Fibroblast of lung (primary cell): ENCODE measurements around the gene ROR2. TPM values are rescaled to one million over a fixed set of nuclear protein-coding genes. Genes with fewer than 3 reads are reported as not detected.

Experiments used
- DNase-seq, 2 donors: peaks; one replicate each; pipeline versions ENCODE4 v3.0.0 to v3.0.0-alpha.2; 2010; ENCODE audit warnings: low read depth in 2 of 2
- H2AFZ ChIP-seq: 2 replicates; pipeline ENCODE4 v1.5.1; 2012; ENCODE audit warnings: low read length, control low read depth, inconsistent platforms
- H3K27ac ChIP-seq: 2 replicates; pipeline ENCODE4 v1.5.1; 2011; ENCODE audit warnings: low read length, control low read depth; ENCODE audit not compliant: insufficient read depth
- H3K27me3 ChIP-seq: 2 replicates; pipeline ENCODE4 v1.5.1; 2011; ENCODE audit warnings: mild to moderate bottlenecking, low read length; ENCODE audit not compliant: control insufficient read depth, insufficient read depth
- H3K36me3 ChIP-seq: 2 replicates; pipeline ENCODE4 v1.5.1; 2011; ENCODE audit warnings: low read length; ENCODE audit not compliant: control insufficient read depth, insufficient read depth
- H3K4me1 ChIP-seq: 2 replicates; pipeline ENCODE4 v1.5.1; 2011; ENCODE audit warnings: low read length; ENCODE audit not compliant: control insufficient read depth, insufficient read depth; ENCODE audit errors: extremely low read depth
- H3K4me2 ChIP-seq: 2 replicates; pipeline ENCODE4 v1.5.1; 2011; ENCODE audit warnings: low read length, control low read depth; ENCODE audit not compliant: insufficient read depth; ENCODE audit errors: extremely low read depth
- H3K4me3 ChIP-seq, 4 experiments: fragments of 200-600 bp in 1 of 4; sonication (generic) in 1 of 4; replicated peaks in 1 of 4; 2 replicates each; pipeline ENCODE4 v1.5.1; 2011 to 2016; ENCODE audit warnings: low read length in 4 of 4, low read depth in 3 of 4, mild to moderate bottlenecking in 3 of 4, control low read depth in 2 of 4, inconsistent platforms in 1 of 4, mixed read lengths in 1 of 4; ENCODE audit not compliant: insufficient read depth in 1 of 4; ENCODE audit errors: control extremely low read depth in 1 of 4
- H3K79me2 ChIP-seq: 2 replicates; pipeline ENCODE4 v1.5.1; 2012; ENCODE audit warnings: mild to moderate bottlenecking, low read length, inconsistent platforms; ENCODE audit not compliant: control insufficient read depth, insufficient read depth
- H3K9ac ChIP-seq: 2 replicates; pipeline ENCODE4 v1.5.1; 2011; ENCODE audit warnings: mild to moderate bottlenecking, low read length, control low read depth; ENCODE audit not compliant: insufficient read depth
- H3K9me3 ChIP-seq: 2 replicates; pipeline ENCODE4 v1.5.1; 2012; ENCODE audit warnings: low read depth, low read length; ENCODE audit not compliant: control insufficient read depth, insufficient read depth
- H4K20me1 ChIP-seq: 2 replicates; pipeline ENCODE4 v1.5.1; 2011; ENCODE audit warnings: low read length; ENCODE audit not compliant: control insufficient read depth, insufficient read depth; ENCODE audit errors: extremely low read depth
- EZH2 ChIP-seq: IDR thresholded peaks from 2 replicates; pipeline ENCODE4 v1.5.1; 2012; ENCODE audit warnings: low read length, control low read depth, mild to moderate bottlenecking; ENCODE audit errors: missing control alignments
- polyA plus RNA-seq, 2 donors: library from polyadenylated mRNA; depleted of rRNA in 1 of 2; stranded (reverse) in 1 of 2; unstranded in 1 of 2; fragments of >200 nt; gene quantifications; 2 replicates each; pipeline ENCODE4 v1.2.1, GENCODE V29; 2011 to 2012; ENCODE audit warnings: missing spikeins in 1 of 2
- total RNA-seq: library from RNA; depleted of rRNA; stranded (reverse); fragments of >200 nt; gene quantifications from 2 replicates; pipeline ENCODE4 v1.2.1, GENCODE V29; 2014
- TF ChIP-seq, protein P1 (sequence below), 2 donors: IDR thresholded peaks in 1 of 2; conservative IDR thresholded peaks in 1 of 2; 1 replicate in 1 of 2; 2 replicates in 1 of 2; pipeline ENCODE4 v1.5.1; 2011 to 2012; ENCODE audit warnings: low read length in 2 of 2, control low read depth in 1 of 2, inconsistent platforms in 1 of 2, low read depth in 1 of 2, mild to moderate bottlenecking in 1 of 2

The ROR2 gene
- total and polyA plus RNA-seq, 2 donors (not counting 1 experiment from before 2014, with no cell fraction given) = 2.3 to 27.9 TPM

DNA sequence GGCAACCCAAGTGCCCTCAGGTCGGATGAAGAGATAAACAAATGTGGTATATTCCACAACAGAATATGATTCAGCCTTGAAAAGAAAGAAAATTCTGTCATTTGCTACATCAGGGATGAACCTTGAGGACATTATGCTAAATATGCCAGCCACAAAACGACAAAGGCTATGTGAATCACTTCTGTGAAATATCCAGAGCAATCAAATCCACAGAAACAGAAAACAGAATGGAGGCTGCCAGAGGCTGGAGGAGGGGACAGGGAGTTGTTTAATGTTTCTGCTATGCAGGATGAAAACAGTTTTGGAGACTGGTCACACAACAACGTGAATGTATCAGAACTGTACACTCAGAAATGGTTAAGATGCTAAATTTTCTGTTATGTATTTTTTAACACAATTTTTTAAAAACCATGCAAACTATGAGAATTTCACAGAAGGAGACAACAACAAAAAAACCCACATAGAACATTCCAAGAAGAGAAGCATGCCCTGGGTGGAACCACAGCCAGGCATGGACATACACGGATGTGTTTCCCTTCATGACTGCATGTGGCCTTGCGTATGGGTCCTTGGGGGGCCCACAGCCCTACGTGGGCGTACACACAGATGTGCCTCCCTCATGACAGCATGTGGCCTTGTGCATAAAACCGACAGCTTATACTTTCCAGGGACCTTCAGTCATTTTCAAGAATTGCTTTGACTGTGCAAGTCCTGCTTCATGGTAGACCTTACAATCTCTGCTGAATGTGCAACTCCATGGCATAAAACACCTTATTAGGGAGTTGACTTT lies 146.7 kb downstream of the ROR2 start:
- no peak overlapping the region for H3K9ac ChIP-seq
- no peak overlapping the region for H3K27ac ChIP-seq
- H3K79me2 ChIP-seq = no peaks in the 10 kb centered on the region
- H2AFZ ChIP-seq = no peak overlapping the region
- peak; percentile 37 to 73 for DNase-seq
- H3K4me1 ChIP-seq = peaks cover 3% of the 10 kb centered on the region
- H3K4me2 ChIP-seq = no peak overlapping the region
- H3K36me3 ChIP-seq = no peaks in the 10 kb centered on the region
- no peaks in the 10 kb centered on the region for H4K20me1 ChIP-seq
- no peak overlapping the region for H3K4me3 ChIP-seq
- H3K27me3 ChIP-seq = no peaks in the 10 kb centered on the region
- no peaks in the 10 kb centered on the region for H3K9me3 ChIP-seq
- TF ChIP-seq, protein P1, sequence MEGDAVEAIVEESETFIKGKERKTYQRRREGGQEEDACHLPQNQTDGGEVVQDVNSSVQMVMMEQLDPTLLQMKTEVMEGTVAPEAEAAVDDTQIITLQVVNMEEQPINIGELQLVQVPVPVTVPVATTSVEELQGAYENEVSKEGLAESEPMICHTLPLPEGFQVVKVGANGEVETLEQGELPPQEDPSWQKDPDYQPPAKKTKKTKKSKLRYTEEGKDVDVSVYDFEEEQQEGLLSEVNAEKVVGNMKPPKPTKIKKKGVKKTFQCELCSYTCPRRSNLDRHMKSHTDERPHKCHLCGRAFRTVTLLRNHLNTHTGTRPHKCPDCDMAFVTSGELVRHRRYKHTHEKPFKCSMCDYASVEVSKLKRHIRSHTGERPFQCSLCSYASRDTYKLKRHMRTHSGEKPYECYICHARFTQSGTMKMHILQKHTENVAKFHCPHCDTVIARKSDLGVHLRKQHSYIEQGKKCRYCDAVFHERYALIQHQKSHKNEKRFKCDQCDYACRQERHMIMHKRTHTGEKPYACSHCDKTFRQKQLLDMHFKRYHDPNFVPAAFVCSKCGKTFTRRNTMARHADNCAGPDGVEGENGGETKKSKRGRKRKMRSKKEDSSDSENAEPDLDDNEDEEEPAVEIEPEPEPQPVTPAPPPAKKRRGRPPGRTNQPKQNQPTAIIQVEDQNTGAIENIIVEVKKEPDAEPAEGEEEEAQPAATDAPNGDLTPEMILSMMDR (conservative IDR thresholded peaks at IDR 0.05 in 1 of 2, IDR thresholded peaks at IDR 0.05 in 1 of 2; ENCODE audit: low read depth in 1 of 2, low read length in 2 of 2) = no peak
- TF ChIP-seq EZH2 = no peak

DNA sequence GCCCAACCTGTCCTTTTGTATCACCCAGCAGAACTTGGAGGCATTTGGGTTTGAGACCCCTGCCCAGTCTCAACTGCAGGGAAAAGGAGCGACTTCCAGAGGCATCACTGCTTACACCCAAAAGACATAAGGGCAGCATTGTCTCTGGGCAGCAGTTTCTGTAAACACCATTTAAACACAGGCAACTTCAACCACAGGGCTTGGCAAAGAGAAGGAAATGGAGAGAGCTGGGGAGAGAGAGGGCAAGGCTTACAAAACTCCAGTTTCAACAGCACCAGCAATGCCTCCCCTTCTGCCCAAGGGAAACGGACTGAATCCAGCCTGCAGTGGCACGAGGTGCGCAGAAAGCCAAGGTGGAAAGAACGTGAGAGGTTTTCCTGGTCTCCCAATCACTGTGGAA lies 147.6 kb downstream of the ROR2 start:
- no peak overlapping the region for H3K4me2 ChIP-seq

DNA sequence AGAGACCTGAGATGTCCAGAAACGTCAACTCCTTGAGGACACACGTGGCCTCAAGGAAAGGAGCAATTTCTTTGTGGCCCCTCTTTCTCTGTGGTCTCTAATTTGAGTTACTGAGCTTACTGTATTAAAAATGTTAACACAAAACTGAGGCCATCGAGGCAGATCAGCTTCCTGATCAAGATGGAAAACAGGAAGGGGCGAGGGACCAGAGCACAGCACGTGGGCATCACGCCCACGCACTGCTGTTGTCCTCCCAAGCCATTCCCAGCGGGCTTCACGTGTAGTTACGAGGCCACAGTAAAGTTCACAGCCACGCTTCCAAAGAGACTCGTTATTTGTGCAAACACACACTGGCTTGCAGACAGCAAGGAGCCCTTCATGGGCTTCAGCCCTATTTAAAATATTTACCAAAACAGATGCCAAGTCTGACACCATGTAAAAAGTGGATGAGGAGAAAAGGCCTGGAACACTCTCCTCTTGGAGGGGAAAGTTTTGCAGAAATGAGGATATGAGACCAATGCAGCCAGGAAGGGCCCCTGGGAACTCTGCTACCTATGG lies 149.5 kb downstream of the ROR2 start:
- Histone ChIP-seq H3K36me3 (no peaks in the 10 kb centered on the region), H3K27ac (no peak overlapping the region), H3K4me2 (no peak overlapping the region), H3K9me3 (no peaks in the 10 kb centered on the region), H3K9ac (no peak overlapping the region), H3K79me2 (no peaks in the 10 kb centered on the region), H2AFZ (no peak overlapping the region), H3K4me1 (peaks cover 3% of the 10 kb centered on the region), H3K4me3 (no peak overlapping the region), H3K27me3 (no peaks in the 10 kb centered on the region), H4K20me1 (no peaks in the 10 kb centered on the region)
- DNase-seq = no peak
- TF ChIP-seq, protein P1 (conservative IDR thresholded peaks at IDR 0.05 in 1 of 2, IDR thresholded peaks at IDR 0.05 in 1 of 2; ENCODE audit: low read depth in 1 of 2, low read length in 2 of 2) = no peak
- no peak for TF ChIP-seq EZH2

More for the DNA sequence above, 147.6 kb downstream of the ROR2 start:
- H3K36me3 ChIP-seq = no peaks in the 10 kb centered on the region
- H3K27me3 ChIP-seq = no peaks in the 10 kb centered on the region
- TF ChIP-seq, protein P1 (conservative IDR thresholded peaks at IDR 0.05 in 1 of 2, IDR thresholded peaks at IDR 0.05 in 1 of 2; ENCODE audit: low read depth in 1 of 2, low read length in 2 of 2) = no peak
- no peak for TF ChIP-seq EZH2
- no peaks in the 10 kb centered on the region for H3K79me2 ChIP-seq
- H2AFZ ChIP-seq = no peak overlapping the region
- peak in 1 of 2 donors; percentile 60 for DNase-seq
- H4K20me1 ChIP-seq = no peaks in the 10 kb centered on the region
- peaks cover 3% of the 10 kb centered on the region for H3K4me1 ChIP-seq
- no peak overlapping the region for H3K27ac ChIP-seq
- H3K4me3 ChIP-seq = no peak overlapping the region
- H3K9me3 ChIP-seq = no peaks in the 10 kb centered on the region
- no peak overlapping the region for H3K9ac ChIP-seq
